ENCODE data around the gene CHMP2B.

CHMP2B gene

GRCh38 chr3:87227104-87227834, at the start of gene CHMP2B:
Gene CHMP2B (plus strand): TSS chr3:87227309. CDS start chr3:87227523, 214 bp downstream.
- TF ChIP-seq GATA2 (IDR thresholded peaks at IDR 0.05; ENCODE audit: low read depth, low read length) = no peak

- TF ChIP-seq GATA2 (IDR thresholded peaks at IDR 0.05; ENCODE audit: low read depth, low read length) (no peak), GATA3 (IDR thresholded peaks at IDR 0.05; ENCODE audit: low read depth, low read length) (no peak)
Observed at GRCh38 chr3:87179642-87180041, 47.5 kb upstream of the CHMP2B start.

- TF ChIP-seq GATA3 (IDR thresholded peaks at IDR 0.05; ENCODE audit: low read depth, low read length) (no peak), GATA2 (IDR thresholded peaks at IDR 0.05; ENCODE audit: low read depth, low read length) (no peak)
Observed at GRCh38 chr3:87181551-87181950, 45.6 kb upstream of the CHMP2B start.

GRCh38 chr3:87182023-87182422, 45.1 kb upstream of the CHMP2B start:
- TF ChIP-seq GATA3 (IDR thresholded peaks at IDR 0.05; ENCODE audit: low read depth, low read length) (no peak), GATA2 (IDR thresholded peaks at IDR 0.05; ENCODE audit: low read depth, low read length) (no peak)

GRCh38 chr3:87186608-87187159, 40.4 kb upstream of the CHMP2B start:
- no peak for TF ChIP-seq GATA3 (IDR thresholded peaks at IDR 0.05; ENCODE audit: low read depth, low read length)
- TF ChIP-seq GATA2 (IDR thresholded peaks at IDR 0.05; ENCODE audit: low read depth, low read length) = no peak

- TF ChIP-seq GATA3 (IDR thresholded peaks at IDR 0.05; ENCODE audit: low read depth, low read length) (no peak), GATA2 (IDR thresholded peaks at IDR 0.05; ENCODE audit: low read depth, low read length) (no peak)
Observed at GRCh38 chr3:87191175-87191574, 35.9 kb upstream of the CHMP2B start.

- TF ChIP-seq GATA2 (IDR thresholded peaks at IDR 0.05; ENCODE audit: low read depth, low read length) (no peak), GATA3 (IDR thresholded peaks at IDR 0.05; ENCODE audit: low read depth, low read length) (no peak)
Observed at GRCh38 chr3:87191641-87192040, 35.5 kb upstream of the CHMP2B start.

- TF ChIP-seq GATA2 (IDR thresholded peaks at IDR 0.05; ENCODE audit: low read depth, low read length) = no peak
- no peak for TF ChIP-seq GATA3 (IDR thresholded peaks at IDR 0.05; ENCODE audit: low read depth, low read length)
Observed at GRCh38 chr3:87196879-87197278, 30.2 kb upstream of the CHMP2B start.

GRCh38 chr3:87197531-87197930, 29.6 kb upstream of the CHMP2B start:
- no peak for TF ChIP-seq GATA2 (IDR thresholded peaks at IDR 0.05; ENCODE audit: low read depth, low read length)
- no peak for TF ChIP-seq GATA3 (IDR thresholded peaks at IDR 0.05; ENCODE audit: low read depth, low read length)

- TF ChIP-seq GATA3 (IDR thresholded peaks at IDR 0.05; ENCODE audit: low read depth, low read length) = no peak
- TF ChIP-seq GATA2 (IDR thresholded peaks at IDR 0.05; ENCODE audit: low read depth, low read length) = no peak
Observed at GRCh38 chr3:87198774-87199173, 28.3 kb upstream of the CHMP2B start.

GRCh38 chr3:87199628-87200027, 27.5 kb upstream of the CHMP2B start:
- TF ChIP-seq GATA3 (IDR thresholded peaks at IDR 0.05; ENCODE audit: low read depth, low read length) (no peak), GATA2 (IDR thresholded peaks at IDR 0.05; ENCODE audit: low read depth, low read length) (no peak)

- TF ChIP-seq GATA3 (IDR thresholded peaks at IDR 0.05; ENCODE audit: low read depth, low read length) = no peak
- TF ChIP-seq GATA2 (IDR thresholded peaks at IDR 0.05; ENCODE audit: low read depth, low read length) = no peak
Observed at GRCh38 chr3:87200060-87200647, 27.0 kb upstream of the CHMP2B start.

GRCh38 chr3:87201727-87202126, 25.4 kb upstream of the CHMP2B start:
- no peak for TF ChIP-seq GATA2 (IDR thresholded peaks at IDR 0.05; ENCODE audit: low read depth, low read length)
- no peak for TF ChIP-seq GATA3 (IDR thresholded peaks at IDR 0.05; ENCODE audit: low read depth, low read length)

GRCh38 chr3:87203809-87204208, 23.3 kb upstream of the CHMP2B start:
- TF ChIP-seq GATA2 (IDR thresholded peaks at IDR 0.05; ENCODE audit: low read depth, low read length) (no peak), GATA3 (IDR thresholded peaks at IDR 0.05; ENCODE audit: low read depth, low read length) (no peak)

- no peak for TF ChIP-seq GATA2 (IDR thresholded peaks at IDR 0.05; ENCODE audit: low read depth, low read length)
- no peak for TF ChIP-seq GATA3 (IDR thresholded peaks at IDR 0.05; ENCODE audit: low read depth, low read length)
Observed at GRCh38 chr3:87206070-87206469, 21.0 kb upstream of the CHMP2B start.
